GM13977 (cell line): ENCODE measurements around the gene RD3L.

Experiments used
- DNase-seq: peaks from one replicate; pipeline ENCODE4 v3.0.0; 2012; ENCODE audit warnings: low spot score
- in situ Hi-C: fragments of 300-500 bp; cut with MboI; formaldehyde crosslinking; loops from one replicate; pipeline ENCODE4 v1.12.0; 2022; ENCODE audit warnings: low sequenced_read_pairs, low pct_unique_long_range_greater_than_20kb, mixed read lengths, inconsistent platforms; ENCODE audit not compliant: unreplicated experiment
- TF ChIP-seq, protein P1 (sequence below): IDR thresholded peaks from 2 replicates; pipeline ENCODE4 v1.5.1; 2012; ENCODE audit warnings: mild to moderate bottlenecking, control low read depth; ENCODE audit not compliant: insufficient read depth; ENCODE audit errors: extremely low read depth, missing control alignments

Gene RD3L

GRCh38 chr14:103948442-103948841, 6.1 kb upstream of the RD3L start:
- in situ Hi-C loops: no loop called here
- DNase-seq: no peak
- TF ChIP-seq, protein P1, sequence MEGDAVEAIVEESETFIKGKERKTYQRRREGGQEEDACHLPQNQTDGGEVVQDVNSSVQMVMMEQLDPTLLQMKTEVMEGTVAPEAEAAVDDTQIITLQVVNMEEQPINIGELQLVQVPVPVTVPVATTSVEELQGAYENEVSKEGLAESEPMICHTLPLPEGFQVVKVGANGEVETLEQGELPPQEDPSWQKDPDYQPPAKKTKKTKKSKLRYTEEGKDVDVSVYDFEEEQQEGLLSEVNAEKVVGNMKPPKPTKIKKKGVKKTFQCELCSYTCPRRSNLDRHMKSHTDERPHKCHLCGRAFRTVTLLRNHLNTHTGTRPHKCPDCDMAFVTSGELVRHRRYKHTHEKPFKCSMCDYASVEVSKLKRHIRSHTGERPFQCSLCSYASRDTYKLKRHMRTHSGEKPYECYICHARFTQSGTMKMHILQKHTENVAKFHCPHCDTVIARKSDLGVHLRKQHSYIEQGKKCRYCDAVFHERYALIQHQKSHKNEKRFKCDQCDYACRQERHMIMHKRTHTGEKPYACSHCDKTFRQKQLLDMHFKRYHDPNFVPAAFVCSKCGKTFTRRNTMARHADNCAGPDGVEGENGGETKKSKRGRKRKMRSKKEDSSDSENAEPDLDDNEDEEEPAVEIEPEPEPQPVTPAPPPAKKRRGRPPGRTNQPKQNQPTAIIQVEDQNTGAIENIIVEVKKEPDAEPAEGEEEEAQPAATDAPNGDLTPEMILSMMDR: no peak

GRCh38 chr14:103946975-103947374, 4.6 kb upstream of the RD3L start:
- DNase-seq: no peak
- in situ Hi-C loops: no loop called here
- TF ChIP-seq, protein P1: no peak

- in situ Hi-C loops: no loop called here
- TF ChIP-seq, protein P1: no peak
- no peak for DNase-seq
Measured at GRCh38 chr14:103943673-103944072, 1.3 kb upstream of the RD3L start.

DNA sequence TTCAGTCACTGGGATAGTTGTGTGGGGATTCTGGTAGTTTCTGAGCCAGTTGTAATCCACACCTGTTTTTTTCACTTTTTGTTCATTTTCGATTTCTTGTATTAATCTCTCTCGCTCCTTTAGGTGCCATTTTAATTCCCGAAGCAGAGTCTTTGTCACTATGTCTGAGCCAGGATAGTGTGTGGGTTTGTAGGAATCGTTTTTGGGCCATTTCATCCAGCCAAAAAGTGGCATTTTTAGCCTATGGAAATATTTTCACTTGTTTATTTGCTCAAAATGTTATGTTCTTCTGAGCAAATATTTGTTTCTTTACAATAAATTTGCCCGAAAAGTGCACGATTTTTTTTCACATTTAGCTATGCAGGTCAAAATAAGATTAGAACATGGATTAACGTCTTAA, 867 bp downstream of the RD3L start:
- DNase-seq: no peak
- TF ChIP-seq, protein P1: no peak
- in situ Hi-C loops: no loop called here

- in situ Hi-C loops: no loop called here
- DNase-seq: no peak
- TF ChIP-seq, protein P1: no peak
Measured at GRCh38 chr14:103935102-103935501, 7.2 kb downstream of the RD3L start.

DNA sequence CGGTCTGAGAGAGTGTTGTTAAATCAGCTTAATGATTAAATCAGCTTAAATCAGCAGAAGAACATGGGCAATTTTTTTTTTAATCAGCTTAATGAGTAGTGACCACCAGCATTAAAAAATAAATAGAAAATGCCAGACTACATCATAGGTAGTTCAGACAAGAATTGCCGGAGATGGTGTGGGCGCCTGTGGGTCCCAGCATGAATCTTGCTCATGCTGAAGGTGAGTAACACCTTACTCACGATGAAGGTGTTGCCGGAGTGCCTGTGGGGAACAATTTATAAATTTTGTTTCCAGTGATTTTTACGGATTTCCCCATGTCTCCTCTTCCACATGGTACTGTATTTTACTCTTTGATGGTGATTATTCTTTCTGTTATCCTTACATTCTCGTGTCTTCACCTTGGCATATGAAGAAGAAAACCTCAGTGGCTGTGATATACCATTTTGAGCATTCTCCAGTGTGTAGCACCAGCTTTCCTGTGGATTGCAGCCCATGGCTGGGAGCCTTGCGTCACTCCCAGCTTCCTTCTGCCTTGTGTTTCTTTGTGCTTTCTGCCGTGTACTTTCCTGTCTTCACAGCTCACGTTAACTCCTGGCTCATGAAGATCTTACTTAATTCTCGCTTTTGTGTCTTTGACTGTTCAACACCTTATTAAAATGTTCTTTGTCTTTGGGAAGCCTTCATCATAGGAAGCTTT, 9.4 kb downstream of the RD3L start:
- TF ChIP-seq, protein P1: no peak
- DNase-seq: no peak
- in situ Hi-C loops: no loop called here
